AG04449 (cell line): ENCODE data around the gene ABCD1.

ENCODE experiments used
- CTCF ChIA-PET: fragments of 350-600 bp; formaldehyde crosslinking; extraction: SDS; loops from one replicate; lab custom pipeline; 2021; ENCODE audit warnings: antibody characterized with exemption; lab: Yijun Ruan, JAX
- POLR2A ChIA-PET: fragments of 400-600, 350-600 bp; formaldehyde crosslinking; extraction: SDS; loops from one replicate; lab custom pipeline; 2020; ENCODE audit warnings: antibody characterized with exemption, inconsistent platforms; lab: Yijun Ruan, JAX
- DNase-seq: peaks from one replicate; pipeline ENCODE4 v3.0.0-alpha.2; 2010; ENCODE audit warnings: low read depth, low spot score
- H3K4me3 ChIP-seq: 2 replicates; pipeline ENCODE4 v1.5.1; 2011; ENCODE audit warnings: low read depth, mild to moderate bottlenecking, control low read depth, low read length
- CTCF ChIP-seq: IDR thresholded peaks from one replicate; pipeline ENCODE4 v1.5.1; 2011; ENCODE audit warnings: mild to moderate bottlenecking, moderate library complexity, low read length, control low read depth, inconsistent platforms; ENCODE audit not compliant: insufficient read depth; ENCODE audit errors: missing control alignments

ABCD1 gene

GRCh38 chrX:153778684-153779101 is 54.0 kb downstream of the ABCD1 start:
- no peak overlapping the region for H3K4me3 ChIP-seq
- CTCF ChIA-PET, result no interaction called here
- no peak for DNase-seq
- POLR2A ChIA-PET, result interaction anchor here (0.6 kb wide), 1 partner anchor 14 kb away, joined by 3 read pairs; no protein-coding TSS in a partner anchor
- TF ChIP-seq CTCF, result no peak

- TF ChIP-seq CTCF, result no peak
- no peak overlapping the region for H3K4me3 ChIP-seq
- no peak for DNase-seq
- POLR2A ChIA-PET, result interaction anchor here (0.9 to 2.5 kb wide), 2 partner anchors 14 kb away, joined by 5 to 7 read pairs; partner anchors contain the start of genes IDH3G and SSR4
- CTCF ChIA-PET, result no interaction called here
Measured at GRCh38 chrX:153779891-153780677, 55.4 kb downstream of the ABCD1 start.

- H3K4me3 ChIP-seq, result no peak within 1 kb of the TSS
- no peak for TF ChIP-seq CTCF
- ChIA-PET POLR2A (interaction anchor here (0.9 to 2.5 kb wide), 2 partner anchors 14 to 15 kb away, joined by 5 to 7 read pairs; partner anchors contain the start of genes IDH3G and SSR4), CTCF (interaction anchor here (0.8 to 2.1 kb wide), 2 partner anchors 13 to 166 kb away, joined by 3 to 8 read pairs; partner anchors contain the start of genes IDH3G and SSR4)
- DNase-seq, result no peak
Measured at GRCh38 chrX:153780678-153781427, 56.2 kb downstream of the ABCD1 start, which contains the start of gene SRPK3. Gene SRPK3, plus strand, starts transcription at chrX:153781041. Its CDS starts 46 bp downstream, at chrX:153781087.

- no peak for TF ChIP-seq CTCF
- ChIA-PET POLR2A (interaction anchor here (0.9 to 2.5 kb wide), 2 partner anchors 13 to 15 kb away, joined by 5 to 7 read pairs; partner anchors contain the start of genes IDH3G and SSR4), CTCF (interaction anchor here (0.8 to 2.1 kb wide), 3 partner anchors 13 to 165 kb away, joined by 3 to 8 read pairs (median 3); partner anchors contain the start of genes IDH3G and SSR4)
- H3K4me3 ChIP-seq, result no peak overlapping the region
- no peak for DNase-seq
Measured at GRCh38 chrX:153781428-153782047, 56.9 kb downstream of the ABCD1 start.

GRCh38 chrX:153782313-153782712 is 57.7 kb downstream of the ABCD1 start:
- CTCF ChIA-PET, result interaction anchor here (0.9 to 2.1 kb wide), 3 partner anchors 20 to 165 kb away, joined by 3 to 8 read pairs (median 3); no protein-coding TSS in a partner anchor
- POLR2A ChIA-PET, result no interaction called here
- no peak overlapping the region for H3K4me3 ChIP-seq
- DNase-seq, result no peak
- TF ChIP-seq CTCF, result no peak
